ENCODE data around the gene MAP2. TPM values are rescaled to one million over a fixed set of nuclear protein-coding genes. Genes with fewer than 3 reads are reported as not detected.

The MAP2 gene
- total and polyA plus RNA-seq, 2 experiments from 2014 or later, result 2.9 to 4.4 TPM

Small RNA genes within 50 kb of the gene (small RNA-seq; reads per million reads assigned to genes)
- gene RNA5SP118 (ENCODE audit: low replicate concordance), result not detected

Measured in GM23338 (cell line).